Mesendoderm (in vitro differentiated cells): ENCODE data around the gene MFNG.

ENCODE experiments used
- DNase-seq: peaks from one replicate; pipeline ENCODE4 v3.0.0; 2013
- H2AK5ac ChIP-seq: 2 replicates; pipeline ENCODE4 v1.6.1; 2013; ENCODE audit warnings: low read length, inconsistent platforms
- H2BK120ac ChIP-seq: 2 replicates; pipeline ENCODE4 v1.6.1; 2013; ENCODE audit warnings: low read depth, mild to moderate bottlenecking, low read length, moderate library complexity, mixed read lengths
- H2BK15ac ChIP-seq: replicated peaks from 2 replicates; pipeline ENCODE4 v1.6.1; 2013; ENCODE audit warnings: low read depth, mild to moderate bottlenecking, moderate library complexity
- H2BK5ac ChIP-seq: 2 replicates; pipeline ENCODE4 v1.6.1; 2013; ENCODE audit warnings: low read length, inconsistent platforms
- H3K18ac ChIP-seq: 2 replicates; pipeline ENCODE4 v1.6.1; 2013; ENCODE audit warnings: mild to moderate bottlenecking, low read length, mixed read lengths
- H3K23ac ChIP-seq: one replicate; pipeline ENCODE4 v1.6.1; 2013; ENCODE audit warnings: low read length
- H3K27ac ChIP-seq: 2 replicates; pipeline ENCODE4 v1.5.1; 2013; ENCODE audit warnings: low read depth, mild to moderate bottlenecking, inconsistent platforms, low read length, moderate library complexity
- H3K27me3 ChIP-seq: 2 replicates; pipeline ENCODE4 v1.6.1; 2013; ENCODE audit warnings: low read length, control low read depth, mild to moderate bottlenecking, inconsistent platforms; ENCODE audit not compliant: insufficient read depth, poor library complexity
- H3K36me3 ChIP-seq: 2 replicates; pipeline ENCODE4 v1.6.1; 2013; ENCODE audit warnings: low read length, inconsistent platforms; ENCODE audit not compliant: control insufficient read depth, insufficient read depth
- H3K4ac ChIP-seq: one replicate; pipeline ENCODE4 v1.6.1; 2013; ENCODE audit warnings: low read depth, mild to moderate bottlenecking, low read length, moderate library complexity
- H3K4me1 ChIP-seq: 2 replicates; pipeline ENCODE4 v1.6.1; 2013; ENCODE audit warnings: low read depth, low read length, inconsistent platforms; ENCODE audit not compliant: control insufficient read depth
- H3K4me2 ChIP-seq: 2 replicates; pipeline ENCODE4 v1.6.1; 2013; ENCODE audit warnings: low read length
- H3K4me3 ChIP-seq: 2 replicates; pipeline ENCODE4 v1.5.1; 2013; ENCODE audit warnings: mild to moderate bottlenecking, low read length
- H3K56ac ChIP-seq: one replicate; pipeline ENCODE4 v1.6.1; 2013; ENCODE audit warnings: low read length
- H3K79me1 ChIP-seq: 2 replicates; pipeline ENCODE4 v1.6.1; 2013; ENCODE audit warnings: low read length, inconsistent platforms
- H3K79me2 ChIP-seq: 2 replicates; pipeline ENCODE4 v1.6.1; 2013; ENCODE audit warnings: mild to moderate bottlenecking, low read length; ENCODE audit not compliant: control insufficient read depth, insufficient read depth
- H3K9ac ChIP-seq: 2 replicates; pipeline ENCODE4 v1.6.1; 2013; ENCODE audit warnings: low read length, inconsistent platforms
- H4K5ac ChIP-seq: one replicate; pipeline ENCODE4 v1.6.1; 2013; ENCODE audit warnings: low read length
- H4K8ac ChIP-seq: one replicate; pipeline ENCODE4 v1.6.1; 2013; ENCODE audit warnings: low read depth, mild to moderate bottlenecking, control low read depth, low read length, moderate library complexity
- WGBS: extraction: QIAGEN DNeasy Blood & Tissue Kit; methylation state at CpG from one replicate; pipeline ENCODE4 v1.1.7; 2013; ENCODE audit warnings: low lambda C conversion rate, missing lambda C conversion rate; ENCODE audit not compliant: insufficient coverage; ENCODE audit errors: extremely low coverage; 5-methylcytosine and 5-hydroxymethylcytosine counted together

The MFNG gene

DNA sequence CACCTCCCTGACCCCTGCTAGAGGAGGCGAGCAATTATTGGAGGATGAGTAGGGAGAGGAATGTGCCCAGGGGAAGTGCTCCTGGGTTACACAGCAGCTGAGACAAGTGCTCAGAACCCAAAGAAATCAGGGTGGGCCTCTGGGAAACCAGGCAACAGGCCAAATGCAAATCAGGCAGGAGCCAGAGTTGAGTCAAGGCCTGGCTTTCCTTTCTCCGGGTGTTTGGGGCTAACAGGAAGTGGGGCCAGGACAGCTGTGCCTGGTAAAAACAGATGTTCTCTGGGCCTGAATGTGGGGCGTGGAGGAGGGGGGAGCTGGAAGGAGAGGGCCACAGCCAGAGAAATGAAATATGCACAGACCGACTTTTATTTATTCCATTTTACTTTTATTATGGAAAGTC is 22.0 kb downstream of the MFNG start:
- H2BK120ac ChIP-seq: no peak overlapping the region
- H3K4ac ChIP-seq: no peak overlapping the region
- no peaks in the 10 kb centered on the region for H3K36me3 ChIP-seq
- H3K23ac ChIP-seq: no peak overlapping the region
- no peak for DNase-seq
- H2BK15ac ChIP-seq: no peak overlapping the region
- no peak overlapping the region for H3K9ac ChIP-seq
- no peak overlapping the region for H2BK5ac ChIP-seq
- no peak overlapping the region for H3K4me2 ChIP-seq
- no peak overlapping the region for H3K27ac ChIP-seq
- H3K4me3 ChIP-seq: no peak overlapping the region
- no CpG with 5 or more reads among the region's 4 CpGs for WGBS
- no peak overlapping the region for H3K18ac ChIP-seq
- H2AK5ac ChIP-seq: no peak overlapping the region
- H3K27me3 ChIP-seq: no peaks in the 10 kb centered on the region
- H4K5ac ChIP-seq: no peak overlapping the region
- no peak overlapping the region for H3K56ac ChIP-seq
- no peak overlapping the region for H4K8ac ChIP-seq
- H3K79me1 ChIP-seq: no peaks in the 10 kb centered on the region
- H3K4me1 ChIP-seq: no peaks in the 10 kb centered on the region
- no peaks in the 10 kb centered on the region for H3K79me2 ChIP-seq

DNA sequence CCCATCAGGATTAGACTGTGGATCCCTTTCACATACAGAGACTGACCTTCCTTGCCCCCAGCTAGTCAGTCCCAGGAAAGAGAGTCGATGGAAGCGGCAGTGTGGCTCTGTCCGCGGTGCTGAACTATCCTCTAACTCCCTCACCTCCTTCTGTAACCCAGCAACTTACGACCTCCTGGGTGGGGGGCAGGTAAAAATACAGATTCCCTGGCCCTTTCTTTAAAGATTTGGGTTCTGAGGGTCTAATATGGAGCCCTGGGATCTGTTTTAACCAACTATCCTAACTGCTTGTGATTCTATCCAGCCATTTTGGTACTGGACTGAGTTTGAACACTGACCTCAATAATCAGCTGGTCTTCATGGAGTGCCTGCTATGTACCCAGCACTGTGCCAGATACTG is 23.2 kb downstream of the MFNG start:
- no peak overlapping the region for H2BK120ac ChIP-seq
- no peak overlapping the region for H3K18ac ChIP-seq
- H3K23ac ChIP-seq: no peak overlapping the region
- no peak overlapping the region for H2BK15ac ChIP-seq
- no peak overlapping the region for H3K27ac ChIP-seq
- no CpG with 5 or more reads among the region's 5 CpGs for WGBS
- H3K79me1 ChIP-seq: no peaks in the 10 kb centered on the region
- no peaks in the 10 kb centered on the region for H3K27me3 ChIP-seq
- H3K36me3 ChIP-seq: no peaks in the 10 kb centered on the region
- no peak overlapping the region for H3K4me3 ChIP-seq
- no peak overlapping the region for H2AK5ac ChIP-seq
- H3K56ac ChIP-seq: no peak overlapping the region
- DNase-seq: peak; percentile 74
- H4K8ac ChIP-seq: no peak overlapping the region
- no peaks in the 10 kb centered on the region for H3K79me2 ChIP-seq
- H3K9ac ChIP-seq: no peak overlapping the region
- H3K4ac ChIP-seq: no peak overlapping the region
- no peak overlapping the region for H2BK5ac ChIP-seq
- H3K4me1 ChIP-seq: no peaks in the 10 kb centered on the region
- H3K4me2 ChIP-seq: no peak overlapping the region
- no peak overlapping the region for H4K5ac ChIP-seq

DNA sequence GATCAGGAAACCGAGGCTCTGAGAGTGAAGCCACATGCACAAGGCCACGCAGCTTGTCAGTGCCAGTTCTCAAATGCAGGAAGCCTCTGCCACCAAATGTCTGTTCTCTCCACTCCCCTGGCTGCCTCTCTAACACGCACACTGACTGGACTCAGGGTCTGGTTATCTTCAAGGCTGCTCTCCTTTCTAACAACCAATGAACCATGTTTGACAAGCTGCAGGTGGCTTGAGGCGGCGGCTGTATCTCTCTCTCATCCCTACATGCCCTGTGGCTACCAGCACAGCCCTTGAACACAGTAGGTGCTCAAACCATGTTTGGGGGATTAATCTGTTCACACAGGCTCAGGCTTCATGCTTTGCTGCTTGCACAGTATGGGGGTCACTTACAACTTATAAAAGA is 23.7 kb downstream of the MFNG start:
- Histone ChIP-seq H3K79me2 (no peaks in the 10 kb centered on the region), H4K8ac (no peak overlapping the region), H2BK120ac (no peak overlapping the region), H3K27me3 (no peaks in the 10 kb centered on the region), H3K23ac (no peak overlapping the region), H3K27ac (no peak overlapping the region), H2AK5ac (no peak overlapping the region), H3K4me3 (no peak overlapping the region), H3K4ac (no peak overlapping the region), H2BK5ac (no peak overlapping the region), H4K5ac (no peak overlapping the region), H3K9ac (no peak overlapping the region), H3K56ac (no peak overlapping the region), H3K4me2 (no peak overlapping the region), H3K18ac (no peak overlapping the region), H2BK15ac (no peak overlapping the region), H3K4me1 (no peaks in the 10 kb centered on the region), H3K36me3 (no peaks in the 10 kb centered on the region), H3K79me1 (no peaks in the 10 kb centered on the region)
- DNase-seq: no peak
- WGBS: no CpG with 5 or more reads among the region's 5 CpGs

DNA sequence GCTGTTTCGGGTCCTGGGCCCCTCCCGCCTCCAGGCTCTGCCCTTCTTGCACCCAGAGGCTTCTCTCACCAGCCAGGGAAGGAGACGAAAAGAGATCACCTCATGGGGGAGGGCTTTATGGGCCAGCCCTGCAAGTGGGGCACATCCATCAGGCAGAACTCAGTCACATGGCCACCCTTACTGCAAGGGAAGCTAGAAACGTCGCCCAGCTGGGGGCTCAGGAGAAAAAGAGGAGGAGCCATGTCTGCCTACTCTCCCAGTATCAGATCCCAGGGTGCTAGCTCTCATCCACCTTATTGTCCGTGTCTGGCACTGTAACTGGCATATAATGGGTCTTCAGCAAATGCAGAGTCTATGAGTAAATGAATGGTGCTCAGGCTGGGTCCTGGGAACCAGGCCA is 24.2 kb downstream of the MFNG start:
- H2AK5ac ChIP-seq: no peak overlapping the region
- H3K27ac ChIP-seq: no peak overlapping the region
- H3K36me3 ChIP-seq: no peaks in the 10 kb centered on the region
- H3K79me1 ChIP-seq: no peaks in the 10 kb centered on the region
- no peak overlapping the region for H3K4me3 ChIP-seq
- no peak overlapping the region for H4K8ac ChIP-seq
- no peaks in the 10 kb centered on the region for H3K27me3 ChIP-seq
- no peak overlapping the region for H3K18ac ChIP-seq
- H3K79me2 ChIP-seq: no peaks in the 10 kb centered on the region
- no peak for DNase-seq
- no peak overlapping the region for H2BK15ac ChIP-seq
- H4K5ac ChIP-seq: no peak overlapping the region
- no peak overlapping the region for H2BK120ac ChIP-seq
- H3K23ac ChIP-seq: no peak overlapping the region
- H3K9ac ChIP-seq: no peak overlapping the region
- H3K4ac ChIP-seq: no peak overlapping the region
- H3K4me1 ChIP-seq: no peaks in the 10 kb centered on the region
- H2BK5ac ChIP-seq: no peak overlapping the region
- WGBS: no CpG with 5 or more reads among the region's 6 CpGs
- H3K56ac ChIP-seq: no peak overlapping the region
- no peak overlapping the region for H3K4me2 ChIP-seq

DNA sequence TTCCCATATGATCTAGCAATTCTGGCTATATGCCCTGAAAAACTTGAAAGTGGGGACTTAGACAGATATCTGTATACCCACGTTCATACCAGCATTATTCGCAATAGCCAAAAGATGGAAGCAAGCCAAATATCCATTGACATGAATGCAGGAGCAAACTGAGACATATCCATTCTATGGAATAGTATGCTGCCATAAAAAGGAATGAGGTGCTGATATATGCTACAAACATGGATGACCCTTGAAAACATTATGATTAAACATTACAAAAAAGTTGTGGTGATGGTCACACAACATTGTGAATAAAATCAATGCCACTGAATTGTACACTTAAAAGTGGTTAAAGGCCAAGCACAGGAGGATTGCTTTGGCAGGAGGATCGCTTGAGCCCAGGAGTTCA is 25.5 kb downstream of the MFNG start:
- no CpG with 5 or more reads among the region's 3 CpGs for WGBS
- Histone ChIP-seq H3K27ac (no peak overlapping the region), H3K79me1 (no peaks in the 10 kb centered on the region), H2BK15ac (no peak overlapping the region), H2BK120ac (no peak overlapping the region), H3K79me2 (no peaks in the 10 kb centered on the region), H4K8ac (no peak overlapping the region), H3K18ac (no peak overlapping the region), H3K27me3 (no peaks in the 10 kb centered on the region), H3K56ac (no peak overlapping the region), H4K5ac (no peak overlapping the region), H3K36me3 (no peaks in the 10 kb centered on the region), H3K4ac (no peak overlapping the region), H2BK5ac (no peak overlapping the region), H3K4me1 (no peaks in the 10 kb centered on the region), H3K9ac (no peak overlapping the region), H3K23ac (no peak overlapping the region), H3K4me3 (no peak overlapping the region), H3K4me2 (no peak overlapping the region), H2AK5ac (no peak overlapping the region)
- DNase-seq: no peak

DNA sequence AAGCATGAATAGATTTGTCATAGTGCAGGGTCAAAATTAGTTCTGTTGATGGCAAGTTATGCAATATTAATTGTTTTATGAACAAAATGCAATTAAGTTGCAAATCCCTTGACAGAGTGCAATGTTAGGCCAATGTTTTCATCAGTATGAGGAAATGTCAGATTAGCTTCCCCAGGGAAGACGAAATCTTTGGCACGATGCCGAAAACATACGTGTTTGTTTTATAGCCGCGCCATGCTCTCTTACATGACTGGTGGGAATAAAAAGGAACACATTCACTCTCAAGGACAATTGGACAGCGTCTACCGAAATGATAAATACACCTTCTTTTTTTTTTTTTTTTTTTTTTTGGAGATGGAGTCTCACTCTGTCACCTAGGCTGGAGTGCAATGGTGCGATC is 27.0 kb downstream of the MFNG start:
- H3K4me1 ChIP-seq: no peaks in the 10 kb centered on the region
- no CpG with 5 or more reads among the region's 9 CpGs for WGBS
- H2BK5ac ChIP-seq: no peak overlapping the region
- no peak overlapping the region for H3K23ac ChIP-seq
- no peak overlapping the region for H4K8ac ChIP-seq
- no peak overlapping the region for H3K4ac ChIP-seq
- no peaks in the 10 kb centered on the region for H3K79me2 ChIP-seq
- H3K56ac ChIP-seq: no peak overlapping the region
- DNase-seq: no peak
- no peak overlapping the region for H2BK15ac ChIP-seq
- H3K4me2 ChIP-seq: no peak overlapping the region
- no peak overlapping the region for H3K9ac ChIP-seq
- no peak overlapping the region for H4K5ac ChIP-seq
- no peak overlapping the region for H2BK120ac ChIP-seq
- H3K18ac ChIP-seq: no peak overlapping the region
- no peaks in the 10 kb centered on the region for H3K36me3 ChIP-seq
- H3K27ac ChIP-seq: no peak overlapping the region
- no peaks in the 10 kb centered on the region for H3K27me3 ChIP-seq
- no peaks in the 10 kb centered on the region for H3K79me1 ChIP-seq
- H3K4me3 ChIP-seq: no peak overlapping the region
- no peak overlapping the region for H2AK5ac ChIP-seq
